NCI-H1417 (cell line): ENCODE data around the gene LARGE1.

Experiments used
- DNase-seq, 3 experiments: peaks; one replicate each; lab custom pipeline; 2025; lab: John Stamatoyannopoulos, UW

The LARGE1 gene

DNA sequence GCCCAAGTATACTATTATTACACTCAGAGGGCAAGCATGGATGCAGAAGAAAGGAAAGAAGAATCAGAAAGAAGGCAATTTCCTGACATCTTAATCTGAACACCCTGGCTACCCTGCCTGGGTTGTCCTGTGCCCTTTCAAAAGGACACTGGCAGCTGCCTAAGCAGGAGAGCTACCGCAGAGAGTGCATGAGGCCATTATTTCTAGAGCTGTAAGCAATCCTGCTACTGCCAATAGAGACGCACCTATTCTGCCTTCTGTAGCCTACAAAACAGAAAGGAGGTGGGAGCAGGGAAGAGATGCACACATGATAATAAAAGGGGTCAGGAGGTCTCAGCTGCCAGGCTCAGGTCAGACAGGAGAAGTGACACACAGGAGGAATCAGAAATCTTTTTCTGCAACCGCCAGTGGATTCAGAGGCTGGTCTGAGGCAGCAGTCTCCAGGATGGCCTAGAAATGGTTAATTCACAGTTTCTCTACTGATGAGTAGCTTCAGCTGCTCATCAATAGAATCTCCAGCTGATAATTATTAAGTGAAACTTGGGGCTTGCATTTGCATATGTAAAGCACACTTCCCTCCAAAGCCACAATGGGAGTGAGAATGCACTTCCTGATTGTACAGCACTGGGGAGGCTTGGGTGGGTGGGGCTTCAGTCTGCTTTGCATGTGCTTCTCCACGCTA lies 253.9 kb downstream of the LARGE1 start:
- no peak for DNase-seq

DNA sequence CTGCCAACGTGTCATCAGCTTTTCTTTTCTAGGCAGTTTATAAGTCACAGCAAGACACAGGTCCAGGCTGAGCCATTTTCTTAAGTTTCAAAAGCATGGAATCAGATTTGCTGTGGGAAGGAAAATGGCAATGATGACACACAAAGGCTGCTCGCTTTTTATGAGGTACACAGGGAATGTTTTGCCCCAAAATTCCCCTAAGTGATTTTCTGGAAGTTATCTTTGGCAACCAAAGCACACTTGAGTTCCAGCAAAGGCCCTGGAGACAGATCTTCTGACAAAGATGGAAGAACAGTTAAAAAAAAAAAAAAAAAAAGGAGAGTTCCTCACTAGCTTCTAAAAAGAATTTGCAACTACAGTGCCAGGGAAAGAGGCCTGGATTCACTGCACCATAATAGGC lies 260.8 kb downstream of the LARGE1 start:
- no peak for DNase-seq

DNA sequence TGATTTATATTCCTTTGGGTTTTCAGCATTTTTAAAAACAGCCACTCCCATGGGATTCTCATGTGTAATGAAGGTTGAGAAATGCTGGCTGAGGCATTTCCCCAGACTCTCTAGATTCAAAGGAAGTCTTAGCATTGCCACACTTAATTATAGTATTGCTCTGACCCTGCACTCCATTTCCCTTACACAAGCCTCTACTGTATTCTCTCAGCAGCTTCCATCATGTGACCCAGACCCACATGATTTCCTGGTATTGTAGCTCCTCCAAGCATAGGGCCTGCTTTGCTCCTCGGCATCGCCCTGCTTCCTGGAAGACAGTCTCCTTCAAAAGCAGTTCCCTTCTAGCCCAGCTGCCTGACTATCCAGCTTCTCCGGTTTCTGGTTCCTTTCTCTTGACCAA lies 261.5 kb downstream of the LARGE1 start:
- no peak for DNase-seq

DNA sequence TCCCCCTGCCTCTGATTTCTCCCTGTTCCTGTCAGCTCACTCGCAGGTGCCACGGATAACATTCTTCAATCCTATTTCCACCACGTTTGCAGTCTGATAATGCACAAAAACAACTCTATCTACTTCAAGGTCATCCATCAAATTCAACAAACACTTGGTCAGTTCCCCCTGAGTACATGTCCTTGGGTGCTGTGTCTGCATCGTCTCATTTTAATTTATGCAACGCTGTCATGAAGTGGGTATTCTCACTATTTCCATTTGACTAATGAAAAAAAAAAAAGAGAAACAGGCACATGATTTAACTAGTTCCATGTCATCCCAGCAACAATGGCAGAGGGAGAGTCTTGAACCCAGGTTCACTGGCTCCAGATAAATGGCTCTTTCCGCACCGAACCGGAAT lies 262.6 kb downstream of the LARGE1 start:
- DNase-seq: no peak

DNA sequence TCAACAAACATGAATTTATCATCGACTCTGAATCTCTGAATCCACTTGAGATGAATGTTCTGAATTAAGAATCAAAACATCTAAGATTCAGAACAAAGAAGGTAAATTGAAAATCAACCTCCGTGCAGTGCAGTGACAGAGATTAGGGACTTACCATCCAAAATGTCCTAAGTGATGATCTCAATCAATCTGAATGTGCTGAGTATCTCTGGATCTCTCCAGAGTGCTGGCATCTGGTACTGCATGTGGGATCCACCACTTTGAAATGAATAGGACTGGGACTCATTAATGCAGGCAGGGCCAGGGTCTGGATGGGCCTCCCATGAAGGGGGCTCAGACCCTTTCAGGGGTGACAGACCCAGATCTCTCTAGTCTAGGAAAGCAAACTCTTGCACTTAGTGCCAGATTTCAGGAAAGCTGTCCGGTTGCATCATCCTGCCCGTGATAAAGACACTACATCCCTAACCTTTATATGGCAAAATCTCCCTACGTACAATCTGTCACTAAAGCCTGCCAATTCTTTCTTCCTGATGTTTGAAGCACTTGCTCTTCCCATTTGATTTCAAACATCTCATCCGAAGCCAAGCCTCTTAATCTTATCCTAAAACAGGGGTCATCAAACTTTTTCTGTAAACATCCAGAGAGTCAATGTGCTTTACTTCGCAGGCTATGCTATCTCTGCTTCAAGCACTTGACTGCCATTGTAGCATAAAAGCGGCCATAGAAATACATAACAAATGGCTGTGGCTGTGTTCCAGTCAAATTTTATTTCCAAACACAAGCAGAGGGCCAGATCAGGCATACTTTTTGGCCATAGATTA lies 263.3 kb downstream of the LARGE1 start:
- DNase-seq: peak in 1 of 3 experiments; percentile 59

DNA sequence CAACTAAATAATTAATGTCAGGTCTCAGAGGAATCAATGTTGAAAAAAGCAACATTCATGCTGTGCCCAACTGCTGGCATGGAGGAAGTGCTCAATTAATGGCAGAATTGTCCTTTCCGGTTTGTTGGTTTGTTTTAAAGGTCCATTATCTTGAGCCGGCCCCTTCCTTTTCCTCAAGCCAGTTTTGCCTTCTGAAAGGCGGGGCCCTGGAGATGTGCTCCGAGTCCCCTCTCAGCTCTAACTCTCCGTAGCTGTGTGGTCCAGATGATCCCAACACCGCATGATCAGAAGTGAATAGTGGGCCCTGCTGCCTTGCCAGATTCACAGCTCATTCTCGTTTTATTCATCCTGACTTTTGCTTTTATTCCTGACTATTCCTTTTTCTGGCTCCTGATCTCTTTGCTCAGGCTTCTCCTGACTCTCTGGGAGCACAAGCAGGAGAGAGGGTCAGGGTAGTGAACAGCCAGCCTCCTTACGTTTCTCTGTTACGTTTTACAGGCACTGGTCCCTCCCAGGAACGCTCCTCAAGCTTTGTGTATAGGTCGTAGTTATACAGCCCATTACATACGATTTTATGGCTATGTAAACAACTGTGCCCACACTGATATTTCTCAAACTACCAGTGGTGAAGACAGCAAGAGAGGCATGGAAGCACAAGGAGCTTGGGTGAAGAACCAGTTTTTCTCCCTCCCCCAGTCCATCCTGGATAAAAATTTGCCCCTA lies 265.9 kb downstream of the LARGE1 start:
- peak in 2 of 3 experiments; percentile 5 to 21 for DNase-seq

DNA sequence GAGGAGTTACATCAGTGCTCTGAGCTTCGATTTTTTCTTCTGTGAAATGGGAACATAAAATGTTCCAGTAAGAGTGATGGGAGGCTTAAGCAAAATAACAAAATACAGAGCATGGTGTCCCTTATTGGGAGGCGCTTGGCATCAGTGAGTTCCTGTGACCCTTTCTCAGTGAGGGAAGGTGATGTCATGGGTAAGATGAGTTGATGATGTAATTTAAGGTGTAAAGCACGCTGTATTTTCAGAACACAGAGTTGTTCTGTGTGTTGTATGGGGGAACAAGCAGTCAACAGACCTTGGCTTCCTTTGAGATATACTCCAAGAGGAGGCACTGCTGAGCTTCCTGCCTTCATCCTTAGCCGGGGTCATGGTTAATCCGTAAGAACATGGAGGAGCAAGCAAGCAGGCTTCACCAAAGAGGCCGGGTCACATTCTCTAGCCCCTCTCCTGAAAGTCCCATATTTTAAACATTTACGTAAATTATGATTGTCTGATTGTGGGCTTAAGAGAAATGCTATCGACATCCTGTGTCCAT lies 266.7 kb downstream of the LARGE1 start:
- DNase-seq: no peak

DNA sequence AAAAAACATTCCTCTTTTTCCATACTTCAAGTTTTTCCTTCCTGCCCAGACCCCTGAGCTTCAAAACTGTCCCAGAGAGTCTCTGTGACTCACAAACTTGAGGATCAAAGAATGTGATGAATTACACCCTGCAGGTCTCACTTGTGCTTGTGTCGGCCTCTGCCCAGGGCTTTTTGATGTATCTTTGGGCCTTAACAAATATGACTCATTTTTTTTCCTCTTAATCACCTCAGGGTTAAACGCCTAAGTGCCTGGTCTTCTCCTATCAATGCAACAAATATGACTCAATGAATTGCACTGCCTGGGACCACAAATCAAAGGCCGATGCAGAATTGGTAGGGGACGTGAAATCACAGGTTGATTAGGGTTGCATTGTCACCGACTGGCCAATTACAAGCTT lies 267.7 kb downstream of the LARGE1 start:
- no peak for DNase-seq

DNA sequence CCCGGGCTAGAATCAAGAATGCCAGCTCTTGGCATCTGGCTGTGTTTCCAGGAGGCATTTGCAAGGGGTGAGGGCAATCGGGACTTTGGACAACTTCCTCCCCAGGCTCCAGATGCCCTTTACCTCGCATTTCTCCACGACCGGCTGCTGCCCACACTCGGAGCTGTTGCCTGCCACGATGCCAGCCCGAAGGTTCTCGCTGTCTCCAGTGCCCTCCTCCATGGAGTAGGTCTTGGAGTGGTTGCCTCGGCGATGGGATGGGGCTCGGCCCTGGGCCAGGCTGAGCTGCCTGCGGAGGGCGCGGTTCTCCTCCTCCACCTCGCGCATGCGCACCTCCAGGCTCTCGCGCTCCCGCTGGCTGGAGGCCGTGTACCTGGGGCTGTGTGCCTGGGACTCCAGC lies 270.0 kb downstream of the LARGE1 start:
- DNase-seq: no peak

DNA sequence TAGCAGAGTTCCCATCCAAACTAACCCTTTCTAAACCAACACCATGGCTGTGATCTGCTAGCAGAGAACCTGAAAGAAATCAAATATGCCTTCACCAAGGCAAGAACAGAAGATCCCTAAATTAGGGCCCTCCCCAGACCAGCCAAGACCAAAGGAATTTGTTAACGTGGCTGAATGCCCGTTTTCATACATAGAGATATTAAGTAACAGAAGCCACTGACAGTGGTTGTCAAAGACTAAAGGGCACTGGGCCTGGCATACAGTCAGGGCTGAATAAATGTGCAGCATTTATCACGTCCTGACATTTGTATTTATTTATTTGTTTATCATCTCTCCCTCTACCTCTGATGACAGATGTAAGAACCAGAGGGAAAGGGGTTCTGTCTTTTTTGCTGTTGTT lies 271.8 kb downstream of the LARGE1 start:
- DNase-seq: no peak

DNA sequence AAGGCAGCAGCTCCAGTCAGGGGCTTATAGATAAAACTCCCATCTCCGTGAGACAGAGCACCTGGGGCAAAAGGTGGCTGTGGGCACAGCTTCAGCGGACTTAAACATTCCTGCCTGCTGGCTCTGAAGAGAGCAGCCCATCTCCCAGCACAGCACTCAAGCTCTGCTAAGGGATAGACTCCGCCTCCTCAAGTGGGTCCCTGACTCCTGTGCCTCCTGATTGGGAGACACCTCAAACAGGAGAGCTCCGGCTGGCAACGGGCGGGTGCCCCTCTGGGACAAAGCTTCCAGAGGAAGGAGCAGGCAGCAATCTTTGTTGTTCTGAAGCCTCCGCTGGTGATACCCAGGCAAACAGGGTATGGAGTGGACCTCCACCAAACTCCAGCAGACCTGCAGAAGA lies 279.4 kb downstream of the LARGE1 start:
- DNase-seq: peak in 1 of 3 experiments; percentile 59

DNA sequence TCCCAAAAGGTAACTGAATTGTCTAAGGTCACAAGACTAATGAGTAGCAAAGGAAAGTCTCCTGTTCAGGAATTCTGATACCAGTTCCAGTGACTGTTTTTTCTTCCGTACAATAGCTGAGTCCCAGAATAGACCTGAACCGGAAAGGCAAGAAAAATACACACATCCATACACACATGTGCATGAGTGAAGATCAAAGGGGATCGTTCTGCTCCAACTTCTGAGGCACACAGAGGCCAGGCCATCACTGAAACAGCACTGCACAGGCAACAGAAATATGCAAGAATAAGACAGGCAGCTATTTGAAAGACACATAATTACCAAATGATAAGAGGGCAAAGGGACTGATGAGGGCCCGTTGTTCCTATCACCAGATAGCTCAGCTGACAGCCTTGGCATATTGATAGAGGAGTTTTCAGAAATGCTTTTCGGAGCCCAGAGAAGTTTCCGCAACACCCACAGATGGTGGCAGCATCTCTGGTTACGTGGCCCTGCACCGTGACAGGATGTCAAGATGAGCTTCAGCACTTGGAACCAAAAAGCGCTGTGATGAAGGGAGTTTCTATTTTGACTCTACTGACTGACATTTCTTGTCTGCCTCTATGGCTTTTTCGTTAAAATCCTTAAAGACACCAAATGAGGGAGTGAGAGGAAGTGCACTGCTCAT lies 280.6 kb downstream of the LARGE1 start:
- DNase-seq: no peak

DNA sequence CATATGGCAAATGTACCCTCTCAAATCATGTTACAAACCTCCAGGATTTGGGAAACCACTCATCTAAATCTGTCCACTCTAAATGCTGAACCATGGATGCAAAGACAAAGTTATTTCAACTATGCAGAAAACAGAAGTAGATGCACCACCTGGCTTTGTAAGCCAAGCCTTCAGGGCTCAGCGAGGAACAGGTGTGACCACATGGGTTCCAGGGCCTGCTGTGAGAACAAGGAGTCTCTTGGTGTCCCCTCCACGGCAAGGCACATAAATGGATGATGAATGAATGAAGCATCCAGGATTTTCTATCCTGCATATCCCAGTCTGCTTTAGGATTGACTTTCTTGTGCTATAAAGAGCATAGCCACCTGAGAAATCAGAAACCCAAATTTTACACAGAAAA lies 284.5 kb downstream of the LARGE1 start:
- DNase-seq: no peak

DNA sequence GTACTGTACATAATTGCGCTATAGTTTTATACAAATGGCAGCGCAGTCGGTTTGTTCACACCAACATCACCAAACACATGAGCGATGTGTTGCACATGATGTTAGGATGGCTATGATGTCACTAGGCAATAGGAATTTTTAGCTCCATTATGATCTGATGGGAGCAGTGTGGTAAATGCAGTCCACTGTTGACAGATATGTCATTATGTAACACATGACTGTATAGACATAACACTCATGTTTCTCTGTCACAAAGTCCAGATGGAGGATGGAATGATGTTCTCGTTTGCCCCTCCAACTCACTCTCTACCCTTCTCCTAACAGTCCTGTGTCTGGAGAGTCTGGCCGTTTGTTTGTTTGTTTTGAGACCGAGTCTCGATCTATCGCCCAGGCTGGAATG lies 288.5 kb downstream of the LARGE1 start:
- no peak for DNase-seq

DNA sequence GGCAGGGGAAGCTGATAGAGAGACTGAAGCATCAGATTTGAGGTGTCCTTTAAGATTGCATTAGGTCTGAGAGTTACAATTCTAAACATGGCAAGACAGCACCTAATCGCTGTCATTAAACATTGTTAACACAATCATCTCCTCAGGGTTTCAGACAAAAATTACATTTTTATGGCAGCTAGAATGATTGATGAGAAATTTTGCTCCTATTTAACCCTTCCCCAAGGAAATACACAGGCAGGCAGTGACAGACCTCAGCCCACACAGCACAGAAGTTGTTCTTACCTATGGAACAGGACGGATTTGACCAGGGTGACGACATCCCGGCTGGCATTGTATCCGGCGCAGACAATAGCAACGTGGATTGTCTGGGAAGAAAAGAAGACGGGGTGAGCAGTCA lies 294.3 kb downstream of the LARGE1 start:
- peak in 1 of 3 experiments; percentile 6 for DNase-seq

DNA sequence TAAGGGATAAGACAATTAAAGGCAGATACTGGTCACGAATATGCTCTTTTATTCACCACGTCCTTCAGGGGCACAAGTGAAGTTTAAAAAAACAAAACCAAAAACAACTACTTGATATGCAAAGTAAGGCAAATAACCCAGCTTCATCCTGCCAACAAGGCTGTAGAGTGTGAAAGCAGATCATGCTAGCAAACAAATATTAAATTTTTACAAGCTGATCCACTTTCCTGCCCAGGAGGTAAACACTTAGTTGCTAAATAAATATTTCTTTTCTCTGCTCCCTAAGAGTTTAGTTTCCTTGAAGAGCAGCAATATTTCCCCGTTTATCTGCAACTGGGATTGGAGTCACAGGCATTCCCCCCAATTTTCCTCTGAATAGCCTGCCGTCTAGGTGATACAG lies 300.2 kb downstream of the LARGE1 start:
- no peak for DNase-seq

DNA sequence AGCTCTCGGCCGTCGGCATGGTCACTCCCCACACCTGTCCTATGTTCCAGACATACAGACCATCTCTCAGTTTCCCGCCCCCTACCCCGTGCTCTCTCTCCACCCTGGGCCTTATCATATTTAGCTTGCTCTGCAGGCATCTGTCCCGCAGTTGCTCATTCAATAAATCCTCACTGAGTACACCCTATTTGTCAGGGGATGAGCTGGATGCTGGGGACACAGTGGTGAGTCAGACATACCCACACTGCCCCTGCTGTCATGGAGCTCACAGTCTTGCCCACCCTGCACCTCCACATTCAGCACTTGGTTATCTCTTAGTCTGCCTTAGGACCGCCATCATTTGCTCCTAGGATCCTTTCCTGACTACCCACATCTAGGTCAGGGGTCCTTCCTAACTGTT lies 313.8 kb downstream of the LARGE1 start:
- DNase-seq: no peak

DNA sequence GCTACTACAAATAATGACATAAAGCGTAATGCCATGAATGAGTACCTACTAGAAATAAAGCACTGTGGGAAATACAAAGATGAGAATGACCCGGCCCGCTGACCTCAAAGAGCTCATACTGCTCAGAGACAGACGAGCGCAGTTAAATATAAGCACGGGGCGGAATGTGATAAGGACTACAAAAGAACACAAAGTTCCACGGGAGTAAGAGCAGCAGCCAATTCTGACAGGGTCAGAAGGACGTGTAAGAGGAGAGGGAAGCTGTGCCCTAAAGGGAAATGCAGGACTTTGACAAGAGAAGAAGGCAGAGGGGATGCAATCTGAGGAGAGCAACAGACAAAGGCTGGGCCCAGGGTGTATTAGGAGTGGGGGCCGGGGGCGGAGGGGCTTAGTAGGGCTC lies 314.6 kb downstream of the LARGE1 start:
- no peak for DNase-seq

DNA sequence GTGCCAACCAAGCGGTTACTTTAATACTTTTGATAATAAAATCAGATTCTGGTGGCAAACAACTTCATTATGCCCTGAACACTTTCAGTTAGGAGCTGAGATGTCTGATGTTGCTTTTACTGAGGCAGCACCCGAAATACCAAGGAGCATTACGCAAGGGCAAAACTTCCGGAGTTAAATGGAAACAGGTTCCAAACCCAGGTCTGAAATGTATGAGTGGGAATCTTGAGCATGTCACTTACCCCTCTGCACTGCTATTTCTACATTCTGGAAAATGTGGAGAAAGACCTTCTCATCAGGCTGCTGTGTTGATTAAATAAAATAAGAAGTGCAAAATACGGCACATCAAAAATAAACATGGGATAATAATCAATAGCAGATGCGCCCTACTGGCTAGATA lies 315.1 kb downstream of the LARGE1 start:
- DNase-seq: no peak

DNA sequence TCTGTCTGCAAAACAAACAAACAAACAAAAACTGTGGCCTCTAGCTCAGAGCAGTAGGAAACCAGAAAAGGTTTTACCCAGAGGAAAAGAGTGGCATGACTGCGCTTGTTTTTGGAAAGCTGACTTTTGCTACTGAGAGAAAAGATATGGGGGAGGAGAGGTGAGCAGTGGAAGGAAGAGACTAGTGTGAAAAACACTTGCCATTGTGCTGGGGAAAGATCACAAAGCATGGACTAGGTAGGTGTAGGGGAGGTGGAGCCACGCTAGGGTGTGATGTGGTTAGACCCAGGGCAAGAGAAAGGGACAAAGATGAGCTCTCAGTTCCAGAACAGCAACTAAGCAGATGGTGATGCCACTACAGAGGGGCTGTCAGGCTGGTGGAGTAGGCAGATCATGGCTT lies 319.2 kb downstream of the LARGE1 start:
- no peak for DNase-seq

DNA sequence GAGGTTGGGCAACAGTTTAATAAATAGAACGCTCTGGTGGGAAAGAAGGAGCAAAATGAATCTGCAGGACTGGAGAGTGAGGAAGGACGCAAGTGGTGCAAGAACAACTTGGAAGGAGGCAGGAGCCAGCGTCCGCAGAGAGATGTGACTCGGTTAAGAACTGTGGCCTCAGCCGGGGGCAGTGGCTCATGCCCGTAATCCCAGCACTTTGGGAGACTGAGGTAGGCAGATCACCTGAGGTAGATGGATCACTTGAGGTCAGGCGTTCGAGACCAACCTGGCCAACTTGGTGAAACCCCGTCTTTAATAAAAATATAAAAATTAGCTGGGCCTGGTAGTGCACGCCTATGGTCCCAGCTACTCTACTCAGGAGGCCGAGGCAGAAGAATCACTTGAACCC lies 319.7 kb downstream of the LARGE1 start:
- no peak for DNase-seq

DNA sequence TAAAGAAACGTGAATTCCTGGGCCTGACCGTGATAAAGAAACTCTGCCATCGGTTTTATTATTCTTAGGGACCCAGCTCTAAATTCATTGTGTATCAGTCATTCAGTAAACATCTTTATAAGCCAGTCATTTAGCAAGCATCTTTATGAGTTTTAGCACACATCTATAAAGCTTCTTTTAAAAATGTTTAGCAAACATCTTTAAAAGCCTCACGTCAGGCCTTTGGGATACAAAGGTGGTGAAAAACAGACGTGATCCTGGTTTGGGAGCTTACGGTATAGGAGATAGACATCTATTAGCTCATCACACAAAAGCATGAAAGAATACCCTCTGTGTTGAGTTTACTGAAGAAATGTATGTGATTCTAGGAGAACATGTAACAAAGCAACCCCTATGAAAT lies 320.2 kb downstream of the LARGE1 start:
- DNase-seq: no peak
